GM20000 (cell line): ENCODE measurements around the gene GPS1.

Experiments used
- DNase-seq: peaks from one replicate; pipeline ENCODE4 v3.0.0; 2012; ENCODE audit warnings: low spot score
- TF ChIP-seq, protein P1 (sequence below): IDR thresholded peaks from 2 replicates; pipeline ENCODE4 v1.5.1; 2012; ENCODE audit warnings: mild to moderate bottlenecking, control low read depth; ENCODE audit errors: extremely low read depth, missing control alignments

The GPS1 gene

DNA sequence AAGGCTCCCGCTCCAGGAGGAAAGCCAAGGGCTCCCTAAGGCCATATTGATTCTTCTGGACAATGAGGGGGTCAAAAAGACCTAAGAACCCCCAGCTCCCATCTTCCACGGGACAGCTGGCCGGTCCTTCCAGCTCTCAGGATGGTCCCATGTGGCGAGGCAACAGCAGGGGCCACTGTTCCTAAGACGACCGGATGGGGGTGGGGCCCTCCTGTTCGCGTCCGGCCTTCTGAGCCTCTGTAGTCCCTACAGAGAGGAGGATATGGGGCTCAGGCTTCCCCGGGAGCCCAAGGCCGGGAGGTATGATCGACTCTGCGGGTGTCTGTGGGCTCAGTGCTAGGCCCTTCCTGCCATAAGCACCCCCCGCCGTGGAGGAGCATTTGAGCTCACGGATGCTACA is 8.2 kb upstream of the GPS1 start:
- no peak for DNase-seq
- TF ChIP-seq, protein P1, sequence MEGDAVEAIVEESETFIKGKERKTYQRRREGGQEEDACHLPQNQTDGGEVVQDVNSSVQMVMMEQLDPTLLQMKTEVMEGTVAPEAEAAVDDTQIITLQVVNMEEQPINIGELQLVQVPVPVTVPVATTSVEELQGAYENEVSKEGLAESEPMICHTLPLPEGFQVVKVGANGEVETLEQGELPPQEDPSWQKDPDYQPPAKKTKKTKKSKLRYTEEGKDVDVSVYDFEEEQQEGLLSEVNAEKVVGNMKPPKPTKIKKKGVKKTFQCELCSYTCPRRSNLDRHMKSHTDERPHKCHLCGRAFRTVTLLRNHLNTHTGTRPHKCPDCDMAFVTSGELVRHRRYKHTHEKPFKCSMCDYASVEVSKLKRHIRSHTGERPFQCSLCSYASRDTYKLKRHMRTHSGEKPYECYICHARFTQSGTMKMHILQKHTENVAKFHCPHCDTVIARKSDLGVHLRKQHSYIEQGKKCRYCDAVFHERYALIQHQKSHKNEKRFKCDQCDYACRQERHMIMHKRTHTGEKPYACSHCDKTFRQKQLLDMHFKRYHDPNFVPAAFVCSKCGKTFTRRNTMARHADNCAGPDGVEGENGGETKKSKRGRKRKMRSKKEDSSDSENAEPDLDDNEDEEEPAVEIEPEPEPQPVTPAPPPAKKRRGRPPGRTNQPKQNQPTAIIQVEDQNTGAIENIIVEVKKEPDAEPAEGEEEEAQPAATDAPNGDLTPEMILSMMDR: no peak

DNA sequence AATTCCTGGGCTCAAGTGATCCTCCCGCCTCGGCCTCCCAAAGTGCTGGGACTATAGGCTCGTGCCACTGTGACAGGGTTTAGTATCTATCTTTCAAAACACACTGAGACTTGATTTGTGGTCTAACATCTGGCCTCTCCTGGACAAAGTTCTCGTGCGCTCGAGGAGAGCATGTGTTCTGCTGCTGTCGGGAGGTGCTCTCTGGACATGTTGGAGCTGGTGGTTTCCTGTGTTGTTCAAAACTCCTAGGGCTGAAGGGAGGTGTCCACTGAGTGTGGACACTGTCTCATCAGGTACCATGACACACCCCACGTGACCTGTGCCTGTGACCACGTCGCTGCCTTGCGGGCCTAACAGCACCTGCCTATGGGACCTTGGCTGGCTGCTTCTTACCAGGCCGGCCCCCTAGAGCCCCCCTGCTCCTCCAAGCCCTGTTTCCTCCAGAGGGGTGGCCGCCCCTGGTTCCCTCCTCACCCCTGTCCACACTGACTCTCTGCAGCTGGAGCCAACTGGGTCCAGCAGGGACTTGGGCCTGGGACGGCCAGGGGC is 5.7 kb upstream of the GPS1 start:
- TF ChIP-seq, protein P1: no peak
- no peak for DNase-seq

DNA sequence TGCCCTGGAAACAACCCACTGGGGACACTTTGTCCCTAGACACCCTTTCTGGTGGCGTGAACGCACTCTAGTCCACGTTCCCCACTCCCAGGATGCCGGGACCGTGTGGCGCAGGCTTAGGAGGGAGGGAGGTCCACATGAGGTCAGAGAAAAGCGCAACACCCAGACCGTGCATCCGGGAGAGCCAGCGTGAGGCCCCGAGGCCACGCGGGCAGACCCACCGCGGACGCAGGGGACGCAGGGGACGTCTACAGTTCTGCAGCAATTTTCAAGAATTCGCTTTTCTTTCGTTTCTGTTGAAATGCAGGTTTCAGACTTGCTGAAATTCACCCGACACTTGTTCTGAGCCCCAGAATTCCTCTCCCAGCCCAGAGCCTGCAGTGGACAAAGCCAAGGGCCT is 4.8 kb upstream of the GPS1 start:
- DNase-seq: no peak
- TF ChIP-seq, protein P1: no peak

DNA sequence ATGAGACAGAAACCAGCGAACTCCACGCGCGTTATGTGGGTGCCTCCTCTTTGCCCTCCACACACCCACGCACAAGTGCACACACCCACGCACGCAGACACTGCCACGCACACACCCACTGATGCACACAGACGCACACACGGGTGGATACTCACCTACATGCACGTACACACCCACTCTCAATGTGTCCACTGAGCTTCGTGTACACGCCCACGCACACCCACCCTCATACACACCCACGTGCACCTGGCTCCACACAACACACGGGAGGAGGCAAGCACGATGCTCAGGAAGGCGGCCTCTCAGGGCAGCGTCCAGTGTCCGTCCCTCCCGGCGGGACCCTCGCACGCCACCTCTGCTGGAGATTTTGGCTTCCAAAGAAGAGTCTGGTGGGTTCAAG is 4.3 kb upstream of the GPS1 start:
- TF ChIP-seq, protein P1: no peak

DNA sequence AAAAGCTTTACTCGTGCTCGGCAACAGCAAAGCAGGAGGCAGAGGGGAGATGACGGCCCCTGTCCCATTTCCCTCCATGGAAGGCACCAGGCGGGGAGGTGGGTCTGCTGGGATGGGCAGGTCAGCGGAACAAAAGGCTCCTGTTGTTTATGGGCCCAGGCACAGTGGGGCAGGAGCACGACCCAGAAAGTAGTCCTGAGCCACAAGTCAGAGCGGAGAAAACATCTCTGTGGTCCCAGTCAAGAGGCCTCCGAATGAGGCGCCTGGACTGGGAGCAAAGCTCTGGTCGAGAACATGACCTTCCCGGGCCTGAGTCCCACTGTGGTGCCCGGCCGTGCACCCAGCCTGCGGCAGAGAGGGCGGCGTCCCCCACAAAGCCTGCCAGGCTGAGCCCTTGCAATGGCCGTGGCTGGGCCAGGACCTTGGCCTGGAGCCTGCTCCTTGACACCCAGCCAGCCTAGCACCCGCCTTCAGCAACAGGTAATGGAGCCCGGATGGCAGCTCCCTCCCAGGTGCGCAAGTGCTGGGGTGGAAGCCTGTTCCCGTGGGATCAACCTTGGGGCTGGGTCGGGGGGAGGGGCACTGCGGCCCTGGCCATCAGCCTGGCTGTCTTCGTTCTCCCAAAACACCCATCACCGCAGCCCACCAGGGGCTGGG is 3.7 kb upstream of the GPS1 start:
- DNase-seq: no peak
- TF ChIP-seq, protein P1: no peak

More for the DNA sequence above, 4.3 kb upstream of the GPS1 start:
- DNase-seq: no peak

DNA sequence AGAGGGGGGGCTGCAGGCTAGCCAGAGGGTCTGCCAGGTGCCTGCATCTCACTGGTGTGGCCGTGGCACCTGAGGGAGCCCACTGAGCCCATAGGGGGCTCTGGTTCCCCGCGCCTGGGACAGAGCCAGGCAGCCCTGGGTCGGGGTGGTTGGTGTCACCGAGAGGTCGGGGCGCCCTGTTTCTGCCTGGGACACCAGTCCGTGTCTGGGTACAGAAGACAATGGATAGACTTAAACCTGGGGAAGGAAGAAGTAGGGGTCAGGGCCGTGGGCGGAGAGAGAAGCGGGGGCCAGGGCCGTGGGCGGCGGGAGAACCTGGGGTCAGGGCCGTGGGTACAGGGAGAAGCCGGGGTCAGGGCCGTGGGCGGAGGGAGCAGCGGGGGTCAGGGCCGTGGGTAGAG is 3.1 kb upstream of the GPS1 start:
- TF ChIP-seq, protein P1: no peak
- DNase-seq: no peak

DNA sequence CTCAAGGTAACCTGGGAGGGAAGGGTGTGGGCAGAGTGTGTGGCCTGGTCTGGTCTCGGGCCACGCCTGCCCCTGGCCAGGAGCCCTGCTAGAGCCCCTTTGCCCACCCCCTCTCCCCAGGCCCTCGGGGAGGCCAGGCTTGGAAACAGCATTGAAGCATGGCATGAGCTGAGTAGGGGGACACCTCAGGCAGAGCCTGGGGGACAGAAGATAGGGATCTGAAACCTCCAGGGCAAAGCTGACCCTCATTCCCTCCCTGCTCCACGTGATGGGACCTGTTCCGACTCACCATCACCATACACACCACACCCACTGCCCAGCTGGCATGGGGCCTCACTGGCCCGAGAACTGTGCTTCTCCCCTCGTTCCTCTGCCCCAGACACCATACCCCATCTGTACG is 2.6 kb upstream of the GPS1 start:
- no peak for DNase-seq
- TF ChIP-seq, protein P1: no peak
